ENCODE data around the gene CCSER1. TPM values are rescaled to one million over a fixed set of nuclear protein-coding genes. Genes with fewer than 3 reads are reported as not detected.
"Not testable (repeated sequence)": the region's sequence is repeated elsewhere in the genome, so short reads cannot be mapped to it uniquely, and the experiment has no call there.

The CCSER1 gene
- total RNA-seq, 1 donor from 2014 or later = 11.9 TPM

GRCh38 chr4:90824266-90825150, 697.3 kb downstream of the CCSER1 start:
- no peak overlapping the region for H3K4me3 Mint-ChIP-seq
- TF ChIP-seq CTCF (conservative IDR thresholded peaks at IDR 0.05) = no peak
- H3K4me1 Mint-ChIP-seq = no peaks in the 10 kb centered on the region
- no peaks in the 10 kb centered on the region for H3K36me3 Mint-ChIP-seq (ENCODE audit: low read depth)
- DNase-seq (ENCODE audit: low read depth, low spot score) = no peak
- H3K27ac Mint-ChIP-seq (ENCODE audit: unreplicated experiment) = no peak overlapping the region
- no peaks in the 10 kb centered on the region for H3K27me3 Mint-ChIP-seq (ENCODE audit: low read depth)
- no peaks in the 10 kb centered on the region for H3K9me3 Mint-ChIP-seq

DNA sequence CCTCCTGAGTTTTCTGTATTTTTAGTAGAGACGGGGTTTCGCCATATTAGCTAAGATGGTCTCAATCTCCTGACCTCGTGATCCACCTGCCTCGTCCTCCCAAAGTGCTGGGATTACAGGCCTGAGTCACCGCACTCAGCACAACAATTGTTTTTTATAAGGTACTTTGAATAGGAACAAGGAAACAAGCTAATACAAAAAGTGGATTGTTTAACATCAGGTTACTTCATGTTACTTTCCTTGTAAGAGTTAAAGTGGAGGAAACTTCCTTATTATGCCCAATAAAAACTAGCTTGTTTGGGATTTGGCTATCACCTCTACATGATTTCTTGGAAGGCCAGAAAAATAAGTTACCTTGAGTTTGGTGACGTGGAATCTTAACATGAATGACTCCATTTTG, 698.7 kb downstream of the CCSER1 start:
- no peaks in the 10 kb centered on the region for H3K9me3 Mint-ChIP-seq
- H3K36me3 Mint-ChIP-seq (ENCODE audit: low read depth) = no peaks in the 10 kb centered on the region
- H3K27ac Mint-ChIP-seq (ENCODE audit: unreplicated experiment) = no peak overlapping the region
- H3K4me3 Mint-ChIP-seq = no peak overlapping the region
- H3K27me3 Mint-ChIP-seq (ENCODE audit: low read depth) = no peaks in the 10 kb centered on the region
- no peaks in the 10 kb centered on the region for H3K4me1 Mint-ChIP-seq
- TF ChIP-seq CTCF (conservative IDR thresholded peaks at IDR 0.05) = no peak
- no peak for DNase-seq (ENCODE audit: low read depth, low spot score)

- H3K4me3 Mint-ChIP-seq = no peak overlapping the region
- no peak overlapping the region for H3K27ac Mint-ChIP-seq (ENCODE audit: unreplicated experiment)
- no peak for DNase-seq (ENCODE audit: low read depth, low spot score)
- no peaks in the 10 kb centered on the region for H3K9me3 Mint-ChIP-seq
- H3K27me3 Mint-ChIP-seq (ENCODE audit: low read depth) = no peaks in the 10 kb centered on the region
- H3K36me3 Mint-ChIP-seq (ENCODE audit: low read depth) = no peaks in the 10 kb centered on the region
- H3K4me1 Mint-ChIP-seq = no peaks in the 10 kb centered on the region
- no peak for TF ChIP-seq CTCF (conservative IDR thresholded peaks at IDR 0.05)
These were observed 706.5 kb downstream of the CCSER1 start for GRCh38 chr4:90833706-90834105.

GRCh38 chr4:90837241-90837640, 710.0 kb downstream of the CCSER1 start:
- no peak overlapping the region for H3K4me3 Mint-ChIP-seq
- H3K27me3 Mint-ChIP-seq (ENCODE audit: low read depth) = no peaks in the 10 kb centered on the region
- H3K36me3 Mint-ChIP-seq (ENCODE audit: low read depth) = no peaks in the 10 kb centered on the region
- no peak for DNase-seq (ENCODE audit: low read depth, low spot score)
- H3K27ac Mint-ChIP-seq (ENCODE audit: unreplicated experiment) = no peak overlapping the region
- TF ChIP-seq CTCF (conservative IDR thresholded peaks at IDR 0.05) = no peak
- no peaks in the 10 kb centered on the region for H3K9me3 Mint-ChIP-seq
- H3K4me1 Mint-ChIP-seq = no peaks in the 10 kb centered on the region

GRCh38 chr4:90838859-90839258, 711.7 kb downstream of the CCSER1 start:
- not testable (repeated sequence) for H3K27me3 Mint-ChIP-seq (ENCODE audit: low read depth); H3K36me3 Mint-ChIP-seq (ENCODE audit: low read depth); DNase-seq (ENCODE audit: low read depth, low spot score); H3K27ac Mint-ChIP-seq (ENCODE audit: unreplicated experiment); H3K9me3 Mint-ChIP-seq; H3K4me1 Mint-ChIP-seq; H3K4me3 Mint-ChIP-seq

DNA sequence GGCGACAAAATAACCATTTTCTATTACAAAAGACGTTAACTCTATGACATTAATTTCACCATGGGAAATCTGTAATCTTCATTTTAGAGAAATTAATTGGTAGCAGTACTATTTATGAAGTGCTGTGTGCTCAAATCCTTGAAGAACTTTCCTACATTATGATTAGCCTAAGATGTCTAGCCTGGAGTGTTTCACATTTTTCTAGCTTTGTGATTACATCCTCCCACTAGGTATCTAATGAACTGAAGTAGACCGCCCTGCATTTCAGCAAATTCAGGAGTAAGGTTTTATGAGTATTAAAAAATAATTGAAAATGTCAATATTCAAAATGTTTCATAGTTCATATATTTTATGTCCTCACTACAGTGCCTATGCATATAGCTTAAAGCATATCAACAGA, 713.1 kb downstream of the CCSER1 start:
- TF ChIP-seq CTCF (conservative IDR thresholded peaks at IDR 0.05) = no peak
- DNase-seq (ENCODE audit: low read depth, low spot score) = no peak
- H3K27me3 Mint-ChIP-seq (ENCODE audit: low read depth) = no peaks in the 10 kb centered on the region
- no peaks in the 10 kb centered on the region for H3K36me3 Mint-ChIP-seq (ENCODE audit: low read depth)
- H3K27ac Mint-ChIP-seq (ENCODE audit: unreplicated experiment) = no peak overlapping the region
- no peaks in the 10 kb centered on the region for H3K4me1 Mint-ChIP-seq
- no peak overlapping the region for H3K4me3 Mint-ChIP-seq
- H3K9me3 Mint-ChIP-seq = no peaks in the 10 kb centered on the region
